Omental fat pad (tissue), 4 donors: ENCODE measurements around the gene AGBL4. TPM values are rescaled to one million over a fixed set of nuclear protein-coding genes. Genes with fewer than 3 reads are reported as not detected.
A peak's percentile ranks its signal among the peaks of the same experiment; 100 is the strongest.

Experiments
- ATAC-seq: fragments of 150-250 bp; one replicate; pipeline ENCODE4 v1.9.1; 2016; ENCODE audit warnings: mild to moderate bottlenecking, moderate library complexity; ENCODE audit not compliant: low FRiP score
- DNase-seq: peaks from one replicate; pipeline ENCODE4 v3.0.0-alpha.2; 2019; ENCODE audit warnings: low spot score
- CTCF ChIP-seq, 3 donors: fragments of 450-650 bp; IDR thresholded peaks; one replicate each; pipeline ENCODE4 v1.5.1; 2016 to 2017; ENCODE audit warnings: antibody characterized with exemption in 3 of 3, mild to moderate bottlenecking in 3 of 3, moderate library complexity in 2 of 3
- total RNA-seq, 4 donors: library from RNA; depleted of rRNA; stranded (reverse); fragments of >200 nt; gene quantifications; one replicate each; pipeline ENCODE4 v1.1.0, GENCODE V29; 2016

Gene AGBL4
- total RNA-seq, 4 donors from 2014 or later: 0.31 to 1.1 (median 0.50) TPM

GRCh38 chr1:48882020-48882419 lies 1141.7 kb downstream of the AGBL4 start:
- DNase-seq (no peak), ATAC-seq (no peak)
- TF ChIP-seq CTCF (IDR thresholded peaks at IDR 0.05): no peak

- ATAC-seq (peak; percentile 91), DNase-seq (no peak)
- no peak for TF ChIP-seq CTCF (IDR thresholded peaks at IDR 0.05)
Measured at GRCh38 chr1:48878191-48878940, 1145.4 kb downstream of the AGBL4 start.

- DNase-seq (no peak), ATAC-seq (no peak)
- no peak for TF ChIP-seq CTCF (IDR thresholded peaks at IDR 0.05)
Measured at GRCh38 chr1:48876330-48876785, 1147.4 kb downstream of the AGBL4 start.

GRCh38 chr1:48875552-48876329 lies 1148.0 kb downstream of the AGBL4 start:
- DNase-seq (no peak), ATAC-seq (no peak)
- no peak for TF ChIP-seq CTCF (IDR thresholded peaks at IDR 0.05)

- no peak for TF ChIP-seq CTCF (IDR thresholded peaks at IDR 0.05)
- no peak for ATAC-seq
- DNase-seq: no peak
Measured at GRCh38 chr1:48873944-48874343, 1149.8 kb downstream of the AGBL4 start.

GRCh38 chr1:48870596-48870995 lies 1153.2 kb downstream of the AGBL4 start:
- no peak for ATAC-seq
- no peak for DNase-seq
- no peak for TF ChIP-seq CTCF (IDR thresholded peaks at IDR 0.05)
